Trophoblast cell (in vitro differentiated cells and primary cell): ENCODE results near the gene SMG6.

Experiments
- DNase-seq, 2 donors: peaks; one replicate each; pipeline ENCODE4 v3.0.0-alpha.2; 2016
- H2AFZ ChIP-seq: 2 replicates; pipeline ENCODE4 v1.6.1; 2013; ENCODE audit warnings: low read length, moderate library complexity, mild to moderate bottlenecking; ENCODE audit not compliant: insufficient read depth, poor library complexity
- H2AK5ac ChIP-seq: 2 replicates; pipeline ENCODE4 v1.6.1; 2013; ENCODE audit warnings: mild to moderate bottlenecking, low read length
- H2BK120ac ChIP-seq: 2 replicates; pipeline ENCODE4 v1.6.1; 2013; ENCODE audit warnings: low read length, mild to moderate bottlenecking, moderate library complexity; ENCODE audit not compliant: insufficient read depth, poor library complexity
- H2BK12ac ChIP-seq: 2 replicates; pipeline ENCODE4 v1.6.1; 2013; ENCODE audit warnings: mild to moderate bottlenecking, low read length, moderate library complexity
- H2BK5ac ChIP-seq: 2 replicates; pipeline ENCODE4 v1.6.1; 2013; ENCODE audit warnings: low read length, low read depth, moderate library complexity, mild to moderate bottlenecking; ENCODE audit not compliant: poor library complexity
- H3K14ac ChIP-seq: 2 replicates; pipeline ENCODE4 v1.6.1; 2013; ENCODE audit warnings: mild to moderate bottlenecking, low read length
- H3K18ac ChIP-seq: 2 replicates; pipeline ENCODE4 v1.6.1; 2013; ENCODE audit warnings: mild to moderate bottlenecking, low read length
- H3K23ac ChIP-seq: 2 replicates; pipeline ENCODE4 v1.6.1; 2013; ENCODE audit warnings: low read length
- H3K27ac ChIP-seq: 2 replicates; pipeline ENCODE4 v1.5.1; 2013; ENCODE audit warnings: low read depth, mild to moderate bottlenecking, inconsistent platforms, low read length, moderate library complexity
- H3K27me3 ChIP-seq: 2 replicates; pipeline ENCODE4 v1.6.1; 2013; ENCODE audit warnings: inconsistent platforms, mild to moderate bottlenecking, low read length, moderate library complexity; ENCODE audit not compliant: insufficient read depth
- H3K36me3 ChIP-seq, 2 experiments: 1 replicate in 1 of 2; 2 replicates in 1 of 2; pipeline ENCODE4 v1.6.1; 2013; ENCODE audit warnings: low read length in 2 of 2, mild to moderate bottlenecking in 2 of 2, moderate library complexity in 1 of 2; ENCODE audit not compliant: insufficient read depth in 2 of 2, control insufficient read depth in 1 of 2
- H3K4ac ChIP-seq: 2 replicates; pipeline ENCODE4 v1.6.1; 2013; ENCODE audit warnings: low read depth, mild to moderate bottlenecking, low read length, moderate library complexity
- H3K4me1 ChIP-seq, 2 experiments: 1 replicate in 1 of 2; 2 replicates in 1 of 2; pipeline ENCODE4 v1.6.1; 2013; ENCODE audit warnings: low read length in 2 of 2, mild to moderate bottlenecking in 2 of 2, moderate library complexity in 1 of 2; ENCODE audit not compliant: insufficient read depth in 2 of 2, control insufficient read depth in 1 of 2
- H3K4me2 ChIP-seq: 2 replicates; pipeline ENCODE4 v1.6.1; 2013; ENCODE audit warnings: inconsistent platforms, mild to moderate bottlenecking, low read length, moderate library complexity
- H3K4me3 ChIP-seq: 2 replicates; pipeline ENCODE4 v1.5.1; 2013; ENCODE audit warnings: mild to moderate bottlenecking, low read depth, low read length, inconsistent platforms
- H3K79me1 ChIP-seq: one replicate; pipeline ENCODE4 v1.6.1; 2013; ENCODE audit warnings: low read length
- H3K79me2 ChIP-seq: 2 replicates; pipeline ENCODE4 v1.6.1; 2013; ENCODE audit warnings: low read length, mild to moderate bottlenecking; ENCODE audit not compliant: control insufficient read depth, insufficient read depth, poor library complexity
- H3K9ac ChIP-seq: 2 replicates; pipeline ENCODE4 v1.6.1; 2013; ENCODE audit warnings: mild to moderate bottlenecking, low read length
- H3K9me3 ChIP-seq: 2 replicates; pipeline ENCODE4 v1.6.1; 2013; ENCODE audit warnings: low read depth, mild to moderate bottlenecking, control low read depth, inconsistent platforms, low read length; ENCODE audit not compliant: insufficient read depth
- H4K12ac ChIP-seq: 2 replicates; pipeline ENCODE4 v1.6.1; 2013; ENCODE audit warnings: low read depth, mild to moderate bottlenecking, low read length, moderate library complexity
- H4K8ac ChIP-seq: 2 replicates; pipeline ENCODE4 v1.6.1; 2013; ENCODE audit warnings: low read depth, mild to moderate bottlenecking, low read length, moderate library complexity
- H4K91ac ChIP-seq: one replicate; pipeline ENCODE4 v1.6.1; 2013; ENCODE audit warnings: low read depth, mild to moderate bottlenecking, low read length, moderate library complexity
- WGBS: extraction: QIAGEN DNeasy Blood & Tissue Kit; methylation state at CpG from one replicate; pipeline ENCODE4 v1.1.7; 2013; ENCODE audit warnings: missing lambda C conversion rate; ENCODE audit not compliant: insufficient read length, insufficient coverage; ENCODE audit errors: extremely low coverage; 5-methylcytosine and 5-hydroxymethylcytosine counted together

The SMG6 gene

GRCh38 chr17:2158396-2158780 lies 145.2 kb downstream of the SMG6 start:
- Histone ChIP-seq H2BK5ac (no peak overlapping the region), H3K9me3 (no peaks in the 10 kb centered on the region), H4K8ac (no peak overlapping the region), H3K79me2 (no peaks in the 10 kb centered on the region), H3K4me2 (no peak overlapping the region), H2BK120ac (no peak overlapping the region), H3K14ac (no peak overlapping the region), H4K12ac (no peak overlapping the region), H3K23ac (no peak overlapping the region), H3K4me1 (no peaks in the 10 kb centered on the region), H3K27ac (no peak overlapping the region), H2BK12ac (no peak overlapping the region), H3K18ac (no peak overlapping the region), H2AFZ (no peak overlapping the region), H3K27me3 (no peaks in the 10 kb centered on the region), H4K91ac (no peak overlapping the region), H3K9ac (no peak overlapping the region), H3K79me1 (no peaks in the 10 kb centered on the region), H2AK5ac (no peak overlapping the region), H3K4ac (no peak overlapping the region), H3K4me3 (no peak overlapping the region), H3K36me3 (peaks cover 5 to 16% of the 10 kb centered on the region in 2 experiments)
- no CpG with 5 or more reads among the region's 7 CpGs for WGBS
- no peak for DNase-seq

DNA sequence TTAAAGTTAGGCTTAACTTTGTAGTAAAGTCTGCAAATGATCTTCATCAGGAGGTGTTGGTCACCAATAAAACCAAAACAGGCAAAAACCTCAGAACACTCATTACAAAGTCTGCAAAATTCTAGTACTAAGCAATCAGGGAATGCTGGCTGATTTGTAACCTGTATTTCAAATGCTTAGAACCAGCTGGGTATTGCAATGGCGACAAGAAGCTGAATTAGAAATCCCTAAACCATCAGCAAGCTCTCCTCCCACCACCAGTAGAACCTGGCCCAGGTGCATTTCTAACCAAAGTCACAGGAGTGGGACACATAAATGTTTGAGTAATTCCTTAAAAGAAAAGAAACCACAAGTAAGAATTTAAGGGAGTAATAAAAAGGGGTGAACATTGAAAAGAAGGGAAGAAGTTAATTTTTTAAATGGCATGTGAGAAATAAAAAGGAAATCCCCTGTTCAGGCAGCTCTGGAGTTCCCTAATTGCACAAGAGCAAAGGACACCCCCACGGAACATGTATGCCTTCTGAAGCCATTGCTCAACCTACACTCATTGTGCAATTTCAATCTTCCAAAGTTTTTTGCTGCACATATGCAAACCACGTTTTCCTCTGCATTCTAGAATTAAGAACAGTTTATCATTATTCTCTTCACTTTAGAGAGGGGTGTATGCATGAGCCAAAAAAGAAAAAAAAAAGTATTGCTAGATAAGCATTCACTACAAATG lies 145.8 kb downstream of the SMG6 start:
- H3K79me1 ChIP-seq = no peaks in the 10 kb centered on the region
- H3K27ac ChIP-seq = no peak overlapping the region
- WGBS = no CpG with 5 or more reads among the region's 3 CpGs

DNA sequence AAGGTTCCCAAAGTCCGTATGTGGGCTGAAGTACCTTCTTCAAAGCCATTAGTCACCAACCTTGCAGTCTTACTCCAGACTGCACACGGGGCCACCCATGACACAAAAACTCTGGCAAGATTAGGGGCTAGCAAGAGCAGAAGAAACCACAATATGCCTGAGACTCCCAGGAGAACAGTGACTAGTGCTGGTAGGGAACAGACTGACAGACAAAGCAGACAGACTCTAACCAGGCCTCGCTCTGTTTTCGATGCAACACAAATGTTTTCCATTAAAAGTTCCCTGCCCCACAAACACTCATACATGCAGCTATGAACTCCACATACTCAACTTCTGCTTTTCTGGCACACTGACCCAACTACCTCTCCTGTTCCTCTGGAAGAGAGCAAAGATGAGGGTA lies 146.5 kb downstream of the SMG6 start:
- no peak overlapping the region for H2AFZ ChIP-seq
- no CpG with 5 or more reads among the region's 4 CpGs for WGBS
- H2AK5ac ChIP-seq = no peak overlapping the region
- no peak overlapping the region for H3K18ac ChIP-seq
- H3K4ac ChIP-seq = no peak overlapping the region
- H2BK12ac ChIP-seq = no peak overlapping the region
- no peak overlapping the region for H4K8ac ChIP-seq
- peak overlapping the region; percentile 2 for H3K23ac ChIP-seq
- H3K79me2 ChIP-seq = no peaks in the 10 kb centered on the region
- H3K4me2 ChIP-seq = no peak overlapping the region
- H3K9ac ChIP-seq = no peak overlapping the region
- no peak overlapping the region for H2BK120ac ChIP-seq
- H3K4me3 ChIP-seq = no peak overlapping the region
- no peak overlapping the region for H4K91ac ChIP-seq
- no peak overlapping the region for H4K12ac ChIP-seq
- peaks cover 3 to 14% of the 10 kb centered on the region in 2 experiments for H3K36me3 ChIP-seq
- no peaks in the 10 kb centered on the region for H3K4me1 ChIP-seq
- no peaks in the 10 kb centered on the region for H3K27me3 ChIP-seq
- no peak overlapping the region for H3K27ac ChIP-seq
- H3K9me3 ChIP-seq = no peaks in the 10 kb centered on the region
- peak in 1 of 2 donors; percentile 20 for DNase-seq
- H3K79me1 ChIP-seq = no peaks in the 10 kb centered on the region
- H3K14ac ChIP-seq = no peak overlapping the region
- H2BK5ac ChIP-seq = no peak overlapping the region

More for the DNA sequence above, 145.8 kb downstream of the SMG6 start:
- Histone ChIP-seq H4K91ac (no peak overlapping the region), H2BK5ac (no peak overlapping the region), H3K79me2 (no peaks in the 10 kb centered on the region), H3K9me3 (no peaks in the 10 kb centered on the region), H3K4me1 (no peaks in the 10 kb centered on the region), H2BK120ac (no peak overlapping the region), H4K8ac (no peak overlapping the region), H2BK12ac (no peak overlapping the region), H3K27me3 (no peaks in the 10 kb centered on the region), H4K12ac (no peak overlapping the region), H2AFZ (no peak overlapping the region), H3K4me2 (no peak overlapping the region), H3K9ac (no peak overlapping the region), H2AK5ac (no peak overlapping the region), H3K36me3 (peaks cover 3 to 14% of the 10 kb centered on the region in 2 experiments), H3K4me3 (no peak overlapping the region), H3K18ac (no peak overlapping the region), H3K4ac (no peak overlapping the region), H3K23ac (no peak overlapping the region), H3K14ac (no peak overlapping the region)
- DNase-seq = peak; percentile 64 to 76

DNA sequence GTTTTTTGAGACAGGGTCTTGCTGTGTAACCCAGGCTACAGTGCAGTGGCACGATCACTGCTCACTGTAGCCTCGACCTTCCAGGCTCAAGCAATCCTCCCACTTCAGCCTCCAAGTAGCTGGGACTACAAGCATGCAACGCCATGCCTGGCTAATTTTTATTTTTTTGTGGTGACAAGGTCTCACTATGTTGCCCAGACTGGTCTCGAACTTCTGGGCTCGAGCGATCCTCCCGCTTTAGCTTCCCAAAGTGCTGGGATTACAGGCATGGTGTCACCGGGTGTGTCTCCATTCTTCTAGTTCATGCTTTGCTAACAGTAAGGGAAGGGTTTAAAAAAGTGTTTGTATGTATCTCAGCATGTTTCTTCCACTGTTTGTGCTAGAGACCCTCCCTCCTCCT lies 146.9 kb downstream of the SMG6 start:
- Histone ChIP-seq H4K91ac (no peak overlapping the region), H3K79me2 (no peaks in the 10 kb centered on the region), H2BK5ac (no peak overlapping the region), H3K9me3 (no peaks in the 10 kb centered on the region), H3K4ac (no peak overlapping the region), H3K4me2 (no peak overlapping the region), H3K23ac (no peak overlapping the region), H4K12ac (no peak overlapping the region), H3K4me3 (no peak overlapping the region), H3K14ac (no peak overlapping the region), H4K8ac (no peak overlapping the region), H2BK120ac (no peak overlapping the region), H3K36me3 (peaks cover 3 to 14% of the 10 kb centered on the region in 2 experiments), H2AK5ac (no peak overlapping the region), H2AFZ (no peak overlapping the region), H3K4me1 (peaks cover 0 to 1% of the 10 kb centered on the region in 2 experiments), H3K9ac (no peak overlapping the region), H3K79me1 (no peaks in the 10 kb centered on the region), H3K27ac (no peak overlapping the region), H3K18ac (no peak overlapping the region), H2BK12ac (no peak overlapping the region), H3K27me3 (no peaks in the 10 kb centered on the region)
- DNase-seq = no peak
- WGBS = no CpG with 5 or more reads among the region's 8 CpGs
